HEK293 (cell line): ENCODE results near the gene TXNRD2.

Experiments used
- CTCF ChIA-PET: fragments of 350-600 bp; formaldehyde crosslinking; extraction: SDS; loops from one replicate; lab custom pipeline; 2021; ENCODE audit warnings: antibody characterized with exemption; lab: Yijun Ruan, JAX
- POLR2A ChIA-PET: fragments of 300-600 bp; formaldehyde crosslinking; extraction: SDS; loops from one replicate; lab custom pipeline; 2020; ENCODE audit warnings: antibody characterized with exemption, inconsistent platforms; lab: Yijun Ruan, JAX
- H3K27ac ChIP-seq: fragments of 200-500 bp; sonication (Bioruptor generic); 2 replicates; pipeline ENCODE4 v1.5.1; 2014; ENCODE audit warnings: low read depth, low read length, control low read depth, inconsistent platforms; ENCODE audit errors: extremely low read depth
- H3K36me3 ChIP-seq, 2 experiments: fragments of 200-500 bp in 1 of 2; sonication (Bioruptor generic) in 1 of 2; 1 replicate in 1 of 2; 2 replicates in 1 of 2; pipeline ENCODE4 v1.5.1; 2014 to 2017; ENCODE audit warnings: inconsistent platforms in 2 of 2, low read length in 2 of 2; ENCODE audit not compliant: control insufficient read depth in 2 of 2, insufficient read depth in 1 of 2
- H3K4me1 ChIP-seq: fragments of 200-500 bp; sonication (Bioruptor generic); 2 replicates; pipeline ENCODE4 v1.5.1; 2014; ENCODE audit warnings: mild to moderate bottlenecking, low read length, inconsistent platforms; ENCODE audit not compliant: control insufficient read depth, insufficient read depth
- H3K4me3 ChIP-seq: 2 replicates; pipeline ENCODE4 v1.5.1; 2011; ENCODE audit warnings: low read depth, mild to moderate bottlenecking, control low read depth, low read length, moderate library complexity
- H3K9me3 ChIP-seq: fragments of 200-500 bp; sonication (Bioruptor generic); 2 replicates; pipeline ENCODE4 v1.5.1; 2014; ENCODE audit warnings: low read depth, low read length, inconsistent platforms; ENCODE audit not compliant: control insufficient read depth, insufficient read depth
- BCL11B ChIP-seq: fragments of 450-650 bp; formaldehyde crosslinking; IDR thresholded peaks from 2 replicates; pipeline ENCODE4 v1.5.1; 2016; ENCODE audit warnings: low read depth, missing biosample characterization, missing genetic modification characterization
- GFI1B ChIP-seq: fragments of 450-650 bp; formaldehyde crosslinking; IDR thresholded peaks from 2 replicates; pipeline ENCODE4 v1.5.1; 2016; ENCODE audit warnings: missing biosample characterization, missing genetic modification characterization
- IKZF3 ChIP-seq: fragments of 450-650 bp; IDR thresholded peaks from 2 replicates; pipeline ENCODE4 v1.5.0; 2018; ENCODE audit warnings: missing biosample characterization, mild to moderate bottlenecking, missing genetic modification characterization, moderate library complexity
- KLF1 ChIP-seq: fragments of 450-650 bp; formaldehyde crosslinking; IDR thresholded peaks from 2 replicates; pipeline ENCODE4 v1.5.1; 2016; ENCODE audit warnings: missing biosample characterization, missing genetic modification characterization
- KLF10 ChIP-seq: fragments of 450-650 bp; IDR thresholded peaks from 2 replicates; pipeline ENCODE4 v1.5.1; 2018; ENCODE audit warnings: missing biosample characterization, mild to moderate bottlenecking, missing genetic modification characterization
- OSR2 ChIP-seq: fragments of 450-650 bp; formaldehyde crosslinking; IDR thresholded peaks from 2 replicates; pipeline ENCODE4 v1.5.1; 2016; ENCODE audit warnings: missing biosample characterization, missing genetic modification characterization
- OVOL3 ChIP-seq: fragments of 450-650 bp; formaldehyde crosslinking; IDR thresholded peaks from 2 replicates; pipeline ENCODE4 v1.5.1; 2016; ENCODE audit warnings: missing biosample characterization, missing genetic modification characterization
- SALL2 ChIP-seq: fragments of 450-650 bp; formaldehyde crosslinking; IDR thresholded peaks from 2 replicates; pipeline ENCODE4 v1.5.0; 2017; ENCODE audit warnings: missing biosample characterization, mild to moderate bottlenecking, missing genetic modification characterization, borderline replicate concordance
- SP2 ChIP-seq: fragments of 450-650 bp; formaldehyde crosslinking; IDR thresholded peaks from 2 replicates; pipeline ENCODE4 v1.5.1; 2016; ENCODE audit warnings: missing biosample characterization, missing genetic modification characterization
- SP7 ChIP-seq: fragments of 450-650 bp; formaldehyde crosslinking; IDR thresholded peaks from 2 replicates; pipeline ENCODE4 v1.5.1; 2016; ENCODE audit warnings: missing biosample characterization, missing genetic modification characterization
- ZBTB21 ChIP-seq: fragments of 450-650 bp; formaldehyde crosslinking; IDR thresholded peaks from 2 replicates; pipeline ENCODE4 v1.5.1; 2017; ENCODE audit warnings: missing biosample characterization, missing genetic modification characterization
- ZEB2 ChIP-seq: fragments of 450-650 bp; formaldehyde crosslinking; IDR thresholded peaks from 2 replicates; pipeline ENCODE4 v1.5.1; 2016; ENCODE audit warnings: missing biosample characterization, missing genetic modification characterization
- ZNF335 ChIP-seq: fragments of 450-650 bp; formaldehyde crosslinking; conservative IDR thresholded peaks from 2 replicates; pipeline ENCODE4 v1.5.1; 2016; ENCODE audit warnings: missing biosample characterization, missing genetic modification characterization
- ZNF585B ChIP-seq: fragments of 450-650 bp; formaldehyde crosslinking; IDR thresholded peaks from 2 replicates; pipeline ENCODE4 v1.5.1; 2016; ENCODE audit warnings: missing biosample characterization, missing genetic modification characterization
- ZNF626 ChIP-seq: fragments of 450-650 bp; sonication (Bioruptor Pico); formaldehyde crosslinking; IDR thresholded peaks from 2 replicates; pipeline ENCODE4 v1.5.1; 2018; ENCODE audit warnings: missing biosample characterization, missing genetic modification characterization, inconsistent platforms
- ZNF76 ChIP-seq: fragments of 450-650 bp; formaldehyde crosslinking; IDR thresholded peaks from 2 replicates; pipeline ENCODE4; 2016; ENCODE audit warnings: low read depth, missing biosample characterization, missing genetic modification characterization, borderline replicate concordance
- TF ChIP-seq, protein P1 (sequence below): fragments of 450-650 bp; formaldehyde crosslinking; IDR thresholded peaks from 2 replicates; pipeline ENCODE4 v1.5.1; 2017; ENCODE audit warnings: missing biosample characterization, missing genetic modification characterization
- TF ChIP-seq, protein P2 (sequence below): fragments of 450-650 bp; formaldehyde crosslinking; IDR thresholded peaks from 2 replicates; pipeline ENCODE4 v1.5.1; 2016; ENCODE audit warnings: missing biosample characterization, missing genetic modification characterization
- TF ChIP-seq, protein P3 (sequence below): fragments of 450-650 bp; formaldehyde crosslinking; IDR thresholded peaks from 2 replicates; pipeline ENCODE4 v1.5.1; 2016; ENCODE audit warnings: missing biosample characterization, missing genetic modification characterization
- TF ChIP-seq, protein P4 (sequence below): fragments of 450-650 bp; formaldehyde crosslinking; IDR thresholded peaks from 2 replicates; pipeline ENCODE4 v1.5.1; 2016; ENCODE audit warnings: missing biosample characterization, missing genetic modification characterization
- TF ChIP-seq, protein P5 (sequence below): fragments of 450-650 bp; formaldehyde crosslinking; IDR thresholded peaks from 2 replicates; pipeline ENCODE4 v1.5.1; 2017; ENCODE audit warnings: missing biosample characterization, missing genetic modification characterization

The TXNRD2 gene

DNA sequence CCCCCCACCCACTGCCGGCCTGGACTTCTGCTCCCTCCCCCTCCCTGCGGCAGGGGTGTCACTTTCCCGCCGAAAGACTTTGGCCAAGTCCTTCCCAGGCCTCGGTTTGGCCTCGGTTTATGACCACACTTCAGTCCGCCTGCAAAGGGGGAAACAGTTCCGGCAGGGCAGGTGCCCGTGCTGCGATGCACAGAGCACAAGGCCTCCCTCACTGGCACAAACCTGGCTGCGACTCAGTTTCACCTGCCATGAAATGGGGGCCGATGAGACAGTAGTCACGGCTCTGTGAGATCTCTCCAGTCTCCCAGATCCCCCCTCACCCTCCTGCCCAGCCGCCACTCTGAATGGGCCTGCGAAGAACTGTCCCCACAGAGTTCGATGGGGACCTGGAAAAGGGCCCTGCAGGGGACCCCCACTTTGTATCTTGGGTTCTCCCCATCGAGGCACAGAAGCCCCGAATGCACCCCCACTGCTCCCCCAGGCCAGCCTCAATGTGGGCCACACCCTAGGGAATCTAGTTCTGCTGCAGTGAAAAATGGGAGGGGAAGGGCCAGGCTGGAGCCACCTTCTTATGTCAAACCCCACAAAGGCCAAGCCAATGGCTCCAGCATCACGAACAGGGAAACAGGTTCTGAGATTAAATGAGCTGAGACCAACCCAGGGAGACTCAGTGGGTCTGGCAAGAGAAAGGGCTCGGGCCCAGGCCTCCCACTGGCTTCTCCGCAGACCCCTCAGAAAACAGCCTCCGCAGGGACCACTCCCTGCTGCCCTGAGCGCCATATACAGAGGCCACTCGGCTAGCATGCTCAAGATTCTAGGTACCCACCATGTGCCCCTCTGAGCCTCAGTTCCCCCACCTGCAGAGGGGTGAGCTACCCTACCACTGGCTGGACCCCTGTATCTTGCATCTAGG lies 46.0 kb upstream of the TXNRD2 start:
- no peak overlapping the region for H3K4me3 ChIP-seq
- no peak overlapping the region for H3K27ac ChIP-seq
- peaks cover 14% of the 10 kb centered on the region for H3K4me1 ChIP-seq
- TF ChIP-seq, protein P1, sequence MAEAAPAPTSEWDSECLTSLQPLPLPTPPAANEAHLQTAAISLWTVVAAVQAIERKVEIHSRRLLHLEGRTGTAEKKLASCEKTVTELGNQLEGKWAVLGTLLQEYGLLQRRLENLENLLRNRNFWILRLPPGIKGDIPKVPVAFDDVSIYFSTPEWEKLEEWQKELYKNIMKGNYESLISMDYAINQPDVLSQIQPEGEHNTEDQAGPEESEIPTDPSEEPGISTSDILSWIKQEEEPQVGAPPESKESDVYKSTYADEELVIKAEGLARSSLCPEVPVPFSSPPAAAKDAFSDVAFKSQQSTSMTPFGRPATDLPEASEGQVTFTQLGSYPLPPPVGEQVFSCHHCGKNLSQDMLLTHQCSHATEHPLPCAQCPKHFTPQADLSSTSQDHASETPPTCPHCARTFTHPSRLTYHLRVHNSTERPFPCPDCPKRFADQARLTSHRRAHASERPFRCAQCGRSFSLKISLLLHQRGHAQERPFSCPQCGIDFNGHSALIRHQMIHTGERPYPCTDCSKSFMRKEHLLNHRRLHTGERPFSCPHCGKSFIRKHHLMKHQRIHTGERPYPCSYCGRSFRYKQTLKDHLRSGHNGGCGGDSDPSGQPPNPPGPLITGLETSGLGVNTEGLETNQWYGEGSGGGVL (tag by site-specific recombination) = peak; percentile 76
- no peak for TF ChIP-seq OVOL3 (tag by site-specific recombination)
- TF ChIP-seq, protein P2, sequence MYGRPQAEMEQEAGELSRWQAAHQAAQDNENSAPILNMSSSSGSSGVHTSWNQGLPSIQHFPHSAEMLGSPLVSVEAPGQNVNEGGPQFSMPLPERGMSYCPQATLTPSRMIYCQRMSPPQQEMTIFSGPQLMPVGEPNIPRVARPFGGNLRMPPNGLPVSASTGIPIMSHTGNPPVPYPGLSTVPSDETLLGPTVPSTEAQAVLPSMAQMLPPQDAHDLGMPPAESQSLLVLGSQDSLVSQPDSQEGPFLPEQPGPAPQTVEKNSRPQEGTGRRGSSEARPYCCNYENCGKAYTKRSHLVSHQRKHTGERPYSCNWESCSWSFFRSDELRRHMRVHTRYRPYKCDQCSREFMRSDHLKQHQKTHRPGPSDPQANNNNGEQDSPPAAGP (tag by site-specific recombination) = 0 out of 2 replicates have a peak, but pooled peaks have one; percentile 31
- TF ChIP-seq, protein P3, sequence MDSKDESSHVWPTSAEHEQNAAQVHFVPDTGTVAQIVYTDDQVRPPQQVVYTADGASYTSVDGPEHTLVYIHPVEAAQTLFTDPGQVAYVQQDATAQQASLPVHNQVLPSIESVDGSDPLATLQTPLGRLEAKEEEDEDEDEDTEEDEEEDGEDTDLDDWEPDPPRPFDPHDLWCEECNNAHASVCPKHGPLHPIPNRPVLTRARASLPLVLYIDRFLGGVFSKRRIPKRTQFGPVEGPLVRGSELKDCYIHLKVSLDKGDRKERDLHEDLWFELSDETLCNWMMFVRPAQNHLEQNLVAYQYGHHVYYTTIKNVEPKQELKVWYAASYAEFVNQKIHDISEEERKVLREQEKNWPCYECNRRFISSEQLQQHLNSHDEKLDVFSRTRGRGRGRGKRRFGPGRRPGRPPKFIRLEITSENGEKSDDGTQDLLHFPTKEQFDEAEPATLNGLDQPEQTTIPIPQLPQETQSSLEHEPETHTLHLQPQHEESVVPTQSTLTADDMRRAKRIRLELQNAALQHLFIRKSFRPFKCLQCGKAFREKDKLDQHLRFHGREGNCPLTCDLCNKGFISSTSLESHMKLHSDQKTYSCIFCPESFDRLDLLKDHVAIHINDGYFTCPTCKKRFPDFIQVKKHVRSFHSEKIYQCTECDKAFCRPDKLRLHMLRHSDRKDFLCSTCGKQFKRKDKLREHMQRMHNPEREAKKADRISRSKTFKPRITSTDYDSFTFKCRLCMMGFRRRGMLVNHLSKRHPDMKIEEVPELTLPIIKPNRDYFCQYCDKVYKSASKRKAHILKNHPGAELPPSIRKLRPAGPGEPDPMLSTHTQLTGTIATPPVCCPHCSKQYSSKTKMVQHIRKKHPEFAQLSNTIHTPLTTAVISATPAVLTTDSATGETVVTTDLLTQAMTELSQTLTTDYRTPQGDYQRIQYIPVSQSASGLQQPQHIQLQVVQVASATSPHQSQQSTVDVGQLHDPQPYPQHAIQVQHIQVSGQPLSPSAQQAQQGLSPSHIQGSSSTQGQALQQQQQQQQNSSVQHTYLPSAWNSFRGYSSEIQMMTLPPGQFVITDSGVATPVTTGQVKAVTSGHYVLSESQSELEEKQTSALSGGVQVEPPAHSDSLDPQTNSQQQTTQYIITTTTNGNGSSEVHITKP (tag by site-specific recombination) = peak; percentile 38; the same call in 1 of the 2 replicates
- no peak for TF ChIP-seq GFI1B
- TF ChIP-seq, protein P4, sequence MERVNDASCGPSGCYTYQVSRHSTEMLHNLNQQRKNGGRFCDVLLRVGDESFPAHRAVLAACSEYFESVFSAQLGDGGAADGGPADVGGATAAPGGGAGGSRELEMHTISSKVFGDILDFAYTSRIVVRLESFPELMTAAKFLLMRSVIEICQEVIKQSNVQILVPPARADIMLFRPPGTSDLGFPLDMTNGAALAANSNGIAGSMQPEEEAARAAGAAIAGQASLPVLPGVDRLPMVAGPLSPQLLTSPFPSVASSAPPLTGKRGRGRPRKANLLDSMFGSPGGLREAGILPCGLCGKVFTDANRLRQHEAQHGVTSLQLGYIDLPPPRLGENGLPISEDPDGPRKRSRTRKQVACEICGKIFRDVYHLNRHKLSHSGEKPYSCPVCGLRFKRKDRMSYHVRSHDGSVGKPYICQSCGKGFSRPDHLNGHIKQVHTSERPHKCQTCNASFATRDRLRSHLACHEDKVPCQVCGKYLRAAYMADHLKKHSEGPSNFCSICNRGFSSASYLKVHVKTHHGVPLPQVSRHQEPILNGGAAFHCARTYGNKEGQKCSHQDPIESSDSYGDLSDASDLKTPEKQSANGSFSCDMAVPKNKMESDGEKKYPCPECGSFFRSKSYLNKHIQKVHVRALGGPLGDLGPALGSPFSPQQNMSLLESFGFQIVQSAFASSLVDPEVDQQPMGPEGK = peak; percentile 7; the same call in 1 of the 2 replicates
- TF ChIP-seq ZNF585B (tag by site-specific recombination) = no peak
- peak; percentile 30; the same call in 1 of the 2 replicates for TF ChIP-seq SP2
- no peak for TF ChIP-seq ZNF76 (tag by site-specific recombination)
- TF ChIP-seq KLF1 (tag by site-specific recombination) = no peak
- TF ChIP-seq, all 188 proteins: peak for 5
- H3K9me3 ChIP-seq = no peaks in the 10 kb centered on the region
- POLR2A ChIA-PET = interaction anchor here (1.1 to 1.4 kb wide), 2 partner anchors 10 to 94 kb away, joined by 3 to 5 read pairs; no protein-coding TSS in a partner anchor
- CTCF ChIA-PET = interaction anchor here (1.0 to 1.7 kb wide), 3 partner anchors 13 to 256 kb away, joined by 3 to 5 read pairs (median 3); no protein-coding TSS in a partner anchor
- H3K36me3 ChIP-seq = no peaks in the 10 kb centered on the region

DNA sequence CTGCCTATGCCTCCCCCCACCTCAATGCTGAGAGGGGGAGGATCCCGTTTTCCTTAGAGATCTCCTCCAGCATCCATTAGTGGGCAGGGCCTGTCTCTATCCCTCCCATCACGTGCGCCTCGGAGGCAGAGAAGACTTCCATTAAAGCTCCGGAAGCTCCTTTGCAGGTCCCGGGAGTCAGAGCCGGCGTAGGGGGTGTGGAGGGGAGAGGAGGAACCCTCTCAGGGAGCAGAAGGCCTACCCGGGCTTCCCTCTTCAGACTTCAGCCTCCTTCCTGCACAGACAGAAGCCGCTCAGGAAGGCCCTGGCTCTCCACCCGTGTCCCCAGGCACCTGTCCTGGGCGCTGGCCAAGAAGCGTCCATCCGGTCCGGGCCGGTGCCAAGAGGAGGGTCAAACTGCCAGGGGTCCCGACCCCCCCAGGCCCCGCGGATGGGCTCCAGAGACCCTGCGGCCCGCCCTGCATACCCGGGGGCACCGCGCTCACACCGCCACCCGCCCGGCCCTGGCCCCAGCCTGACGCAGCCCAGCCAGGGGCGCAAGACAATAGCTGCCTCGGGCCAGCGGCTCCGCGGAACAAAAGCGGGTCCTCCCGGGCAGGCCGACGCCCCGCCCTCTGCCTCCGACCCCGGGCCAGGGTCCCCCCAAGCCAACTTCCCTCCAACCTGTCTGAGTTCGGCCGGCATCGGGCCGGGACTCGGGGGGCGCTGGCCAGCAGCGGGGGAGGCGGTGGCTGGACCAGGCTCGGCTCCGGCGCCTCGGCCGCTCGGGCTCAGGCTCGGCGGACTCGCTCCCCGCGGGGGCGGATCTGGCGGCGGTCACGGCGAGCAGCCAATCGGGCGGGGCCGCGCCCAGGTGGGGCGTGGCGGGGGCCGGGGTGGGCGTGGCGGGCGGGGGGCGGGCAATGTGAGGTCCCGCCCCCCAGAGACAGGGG lies 45.1 kb upstream of the TXNRD2 start:
- H3K27ac ChIP-seq = peak overlapping the region; percentile 52
- H3K4me1 ChIP-seq = peaks cover 14% of the 10 kb centered on the region
- peak overlapping the region; percentile 66 for H3K4me3 ChIP-seq
- no peaks in the 10 kb centered on the region for H3K9me3 ChIP-seq
- ChIA-PET POLR2A (interaction anchor here (0.6 to 1.4 kb wide), 9 partner anchors 9 to 131 kb away, joined by 3 to 5 read pairs (median 4); partner anchors contain the start of genes TANGO2 and TRMT2A), CTCF (interaction anchor here (0.9 to 1.3 kb wide), 2 partner anchors 12 to 26 kb away, joined by 3 to 4 read pairs; no protein-coding TSS in a partner anchor)
- H3K36me3 ChIP-seq = peaks cover 0 to 3% of the 10 kb centered on the region in 2 experiments; a peak in 1 of 3 replicates
- TF ChIP-seq ZEB2 (tag by site-specific recombination) (peak; percentile 83), BCL11B (tag by site-specific recombination) (peak; percentile 73; the same call in 1 of the 2 replicates), KLF10 (tag by site-specific recombination) (peak; percentile 60; the same call in 1 of the 2 replicates), ZNF626 (no peak), OSR2 (tag by site-specific recombination) (peak; percentile 87), ZBTB21 (tag by site-specific recombination) (no peak), ZNF335 (tag by site-specific recombination) (peak; percentile 59), SP7 (tag by site-specific recombination) (peak; percentile 52; the same call in 1 of the 2 replicates), IKZF3 (tag by site-specific recombination) (peak; percentile 90), SALL2 (tag by site-specific recombination) (no peak)
- TF ChIP-seq, protein P5, sequence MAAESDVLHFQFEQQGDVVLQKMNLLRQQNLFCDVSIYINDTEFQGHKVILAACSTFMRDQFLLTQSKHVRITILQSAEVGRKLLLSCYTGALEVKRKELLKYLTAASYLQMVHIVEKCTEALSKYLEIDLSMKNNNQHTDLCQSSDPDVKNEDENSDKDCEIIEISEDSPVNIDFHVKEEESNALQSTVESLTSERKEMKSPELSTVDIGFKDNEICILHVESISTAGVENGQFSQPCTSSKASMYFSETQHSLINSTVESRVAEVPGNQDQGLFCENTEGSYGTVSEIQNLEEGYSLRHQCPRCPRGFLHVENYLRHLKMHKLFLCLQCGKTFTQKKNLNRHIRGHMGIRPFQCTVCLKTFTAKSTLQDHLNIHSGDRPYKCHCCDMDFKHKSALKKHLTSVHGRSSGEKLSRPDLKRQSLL = peak; percentile 62; the same call in 1 of the 2 replicates
